Upper lobe of left lung (tissue), 6 donors: ENCODE data around the gene KRTAP5-5. TPM values are rescaled to one million over a fixed set of nuclear protein-coding genes. Genes with fewer than 3 reads are reported as not detected.

Source experiments
- ATAC-seq, 2 donors: fragments of 200-7000 bp; cut with Tn5 transposase; one replicate each; pipeline ENCODE4 v1.9.1; 2022; ENCODE audit warnings: mild to moderate bottlenecking in 2 of 2, moderate library complexity in 2 of 2; ENCODE audit not compliant: low FRiP score in 2 of 2
- DNase-seq, 2 donors: peaks; one replicate each; pipeline ENCODE4 v3.0.0-alpha.2; 2019 to 2020
- H3K27ac ChIP-seq, 4 donors: fragments of 200-600 bp; sonication (generic); one replicate each; pipeline ENCODE4 v1.5.1; 2016 to 2019
- H3K27me3 ChIP-seq, 4 donors: fragments of 200-600 bp; sonication (generic); one replicate each; pipeline ENCODE4 v1.5.1; 2017 to 2019
- H3K36me3 ChIP-seq, 4 donors: fragments of 200-600 bp; sonication (generic); one replicate each; pipeline ENCODE4 v1.5.1; 2016 to 2019
- H3K4me1 ChIP-seq, 4 donors: fragments of 200-600 bp; sonication (generic); one replicate each; pipeline ENCODE4 v1.5.1; 2018 to 2019
- H3K4me3 ChIP-seq, 4 donors: fragments of 200-600 bp; sonication (generic); one replicate each; pipeline ENCODE4 v1.5.1; 2017 to 2019; ENCODE audit warnings: mild to moderate bottlenecking in 2 of 4, moderate library complexity in 1 of 4
- H3K9me3 ChIP-seq, 4 donors: fragments of 200-600 bp; sonication (generic); one replicate each; pipeline ENCODE4 v1.5.1; 2018 to 2019
- CTCF ChIP-seq, 6 experiments: fragments of 450-650 bp in 4 of 6; fragments of 200-600 bp in 2 of 6; sonication (generic) in 2 of 6; IDR thresholded peaks; one replicate each; pipeline ENCODE4 v1.5.1; 2016 to 2019; ENCODE audit warnings: antibody characterized with exemption in 6 of 6
- EP300 ChIP-seq, 4 donors: sonication (generic); formaldehyde crosslinking; IDR thresholded peaks; one replicate each; pipeline ENCODE4 v1.5.1; 2017; ENCODE audit warnings: antibody characterized with exemption in 4 of 4, control low read depth in 2 of 4
- POLR2A ChIP-seq, 4 donors: fragments of 450-650 bp; IDR thresholded peaks; one replicate each; pipeline ENCODE4 v1.5.1; 2016 to 2017; ENCODE audit warnings: antibody characterized with exemption in 4 of 4, mild to moderate bottlenecking in 2 of 4
- POLR2AphosphoS5 ChIP-seq, 2 donors: sonication (generic); formaldehyde crosslinking; IDR thresholded peaks; one replicate each; pipeline ENCODE4 v1.5.1; 2017; ENCODE audit warnings: antibody characterized with exemption in 2 of 2
- WGBS, 2 donors: methylation state at CpG; one replicate each; pipeline ENCODE4 v1.1.5; 2017 to 2018; 5-methylcytosine and 5-hydroxymethylcytosine counted together
- total RNA-seq, 6 donors: library from RNA; depleted of rRNA in 4 of 6; stranded (reverse); fragments of >200 nt in 4 of 6; gene quantifications; one replicate each; pipeline versions ENCODE4 v1.1.0 to v1.2.1, GENCODE V29; 2016 to 2021
- donor health status: DM: no; HTN: no; CAD: no; lungs with moderate emphysema.
- donor health status: DM: no; HTN: yes; CAD: no; lungs with severe emphysema.

Gene KRTAP5-5
- total RNA-seq, 6 donors from 2014 or later, result not detected

- ATAC-seq, result no peak
- Histone ChIP-seq H3K4me1 (peaks cover 3 to 15% (median 13%) of the 10 kb centered on the region in 4 donors), H3K36me3 (no peaks in the 10 kb centered on the region), H3K9me3 (no peaks in the 10 kb centered on the region), H3K27ac (no peak overlapping the region), H3K27me3 (no peaks in the 10 kb centered on the region), H3K4me3 (no peak overlapping the region)
- TF ChIP-seq CTCF (IDR thresholded peaks at IDR 0.05) (no peak), POLR2AphosphoS5 (IDR thresholded peaks at IDR 0.05) (no peak), EP300 (IDR thresholded peaks at IDR 0.05) (no peak), POLR2A (IDR thresholded peaks at IDR 0.05) (no peak)
- WGBS, 2 donors, result 60 to 77% methylated on average over 8 of the region's 8 CpGs
- no peak for DNase-seq
These were observed 8.8 kb downstream of the KRTAP5-5 start for GRCh38 chr11:1638344-1638743.

- WGBS, 2 donors, result 55 to 56% methylated on average over 18 of the region's 18 CpGs
- Histone ChIP-seq H3K4me3 (no peak overlapping the region), H3K27ac (no peak overlapping the region), H3K4me1 (peaks cover 3 to 15% (median 13%) of the 10 kb centered on the region in 4 donors), H3K36me3 (no peaks in the 10 kb centered on the region), H3K27me3 (no peaks in the 10 kb centered on the region), H3K9me3 (no peaks in the 10 kb centered on the region)
- TF ChIP-seq EP300 (IDR thresholded peaks at IDR 0.05), result no peak
- peak in 1 of 2 donors; percentile 24 for TF ChIP-seq POLR2AphosphoS5 (IDR thresholded peaks at IDR 0.05)
- no peak for TF ChIP-seq POLR2A (IDR thresholded peaks at IDR 0.05)
- TF ChIP-seq CTCF (IDR thresholded peaks at IDR 0.05), result no peak
- ATAC-seq, result no peak
- peak in 1 of 2 donors; percentile 39 for DNase-seq
These were observed 9.6 kb downstream of the KRTAP5-5 start for GRCh38 chr11:1639102-1639620.

- Histone ChIP-seq H3K27me3 (no peaks in the 10 kb centered on the region), H3K36me3 (no peaks in the 10 kb centered on the region), H3K4me1 (peaks cover 3 to 15% (median 13%) of the 10 kb centered on the region in 4 donors), H3K4me3 (no peak overlapping the region), H3K9me3 (no peaks in the 10 kb centered on the region), H3K27ac (no peak overlapping the region)
- 43 to 51% methylated on average over 15 of the region's 15 CpGs for WGBS, 2 donors
- TF ChIP-seq EP300 (IDR thresholded peaks at IDR 0.05) (no peak), CTCF (IDR thresholded peaks at IDR 0.05) (no peak), POLR2A (IDR thresholded peaks at IDR 0.05) (no peak), POLR2AphosphoS5 (IDR thresholded peaks at IDR 0.05) (no peak)
- ATAC-seq, result no peak
- DNase-seq, result no peak
These were observed 10.1 kb downstream of the KRTAP5-5 start for GRCh38 chr11:1639666-1640065.

GRCh38 chr11:1640076-1640946 is 10.7 kb downstream of the KRTAP5-5 start:
- H3K27me3 ChIP-seq, result no peaks in the 10 kb centered on the region
- 60 to 62% methylated on average over 28 to 30 of the region's 32 CpGs for WGBS, 2 donors
- ATAC-seq, result peak in 1 of 2 donors; percentile 65
- peak; percentile 51 to 76 (median 62) for TF ChIP-seq CTCF (IDR thresholded peaks at IDR 0.05)
- TF ChIP-seq POLR2A (IDR thresholded peaks at IDR 0.05), result no peak
- no peak for TF ChIP-seq POLR2AphosphoS5 (IDR thresholded peaks at IDR 0.05)
- no peak for TF ChIP-seq EP300 (IDR thresholded peaks at IDR 0.05)
- no peaks in the 10 kb centered on the region for H3K9me3 ChIP-seq
- peaks cover 3 to 15% (median 13%) of the 10 kb centered on the region in 4 donors for H3K4me1 ChIP-seq
- no peak overlapping the region for H3K27ac ChIP-seq
- H3K36me3 ChIP-seq, result no peaks in the 10 kb centered on the region
- peak in 1 of 2 donors; percentile 83 for DNase-seq
- H3K4me3 ChIP-seq, result no peak overlapping the region
